ENCODE data around the gene NSMF.
A peak's percentile ranks its signal among the peaks of the same experiment; 100 is the strongest.
"Not testable (repeated sequence)": the region's sequence is repeated elsewhere in the genome, so short reads cannot be mapped to it uniquely, and the experiment has no call there.

The NSMF gene

DNA sequence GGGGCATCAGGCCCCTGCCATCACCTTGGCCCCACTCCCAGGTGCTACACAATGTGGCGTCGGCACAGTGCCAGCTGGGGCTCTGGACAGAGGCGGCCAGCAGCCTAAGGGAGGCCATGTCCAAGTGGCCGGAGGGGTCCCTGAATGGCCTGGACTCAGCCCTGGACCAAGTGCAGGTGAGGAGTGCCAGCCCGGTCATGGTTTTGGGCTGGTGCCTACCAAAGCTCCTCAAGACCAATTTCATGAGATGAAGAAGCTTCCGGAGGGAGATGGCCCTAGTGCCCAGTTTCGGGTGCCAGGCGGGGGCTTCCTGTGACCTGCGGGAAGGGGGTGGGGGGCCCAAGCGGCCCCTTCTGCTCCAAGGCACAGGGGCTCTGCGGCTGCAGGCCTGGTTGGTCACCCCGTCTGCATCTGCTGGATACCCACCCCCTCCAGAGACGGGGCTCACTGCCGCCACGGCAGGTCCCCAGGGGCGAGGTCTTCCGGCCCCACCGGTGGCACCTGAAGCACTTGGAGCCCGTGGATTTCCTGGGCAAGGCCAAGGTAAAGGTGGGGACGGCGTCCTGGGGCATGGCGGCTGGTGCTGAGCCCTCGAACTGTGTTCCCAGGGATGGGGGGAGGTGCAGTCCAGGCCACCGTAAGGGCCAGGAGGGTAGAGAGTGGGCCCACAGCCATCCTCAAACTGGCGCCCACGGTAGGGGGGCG lies 30.1 kb downstream of the NSMF start:
- DNase-seq: no peak

DNA sequence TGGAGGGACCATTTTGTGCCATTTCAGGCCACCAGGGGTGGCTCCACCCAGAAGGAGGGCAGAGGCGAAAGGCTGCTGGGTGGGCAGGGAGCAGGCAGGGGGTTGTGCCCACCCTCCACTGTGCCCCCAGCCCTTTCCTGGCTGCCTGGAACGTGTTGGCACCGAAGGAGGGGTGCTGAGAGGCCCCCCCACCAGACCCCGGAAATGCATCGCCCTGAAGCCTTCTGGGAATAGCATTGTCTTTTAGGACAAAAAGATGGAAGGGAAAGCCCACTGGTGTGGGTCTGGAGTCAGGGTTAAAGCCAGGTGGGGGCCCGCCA lies 30.9 kb downstream of the NSMF start:
- no peak for DNase-seq

DNA sequence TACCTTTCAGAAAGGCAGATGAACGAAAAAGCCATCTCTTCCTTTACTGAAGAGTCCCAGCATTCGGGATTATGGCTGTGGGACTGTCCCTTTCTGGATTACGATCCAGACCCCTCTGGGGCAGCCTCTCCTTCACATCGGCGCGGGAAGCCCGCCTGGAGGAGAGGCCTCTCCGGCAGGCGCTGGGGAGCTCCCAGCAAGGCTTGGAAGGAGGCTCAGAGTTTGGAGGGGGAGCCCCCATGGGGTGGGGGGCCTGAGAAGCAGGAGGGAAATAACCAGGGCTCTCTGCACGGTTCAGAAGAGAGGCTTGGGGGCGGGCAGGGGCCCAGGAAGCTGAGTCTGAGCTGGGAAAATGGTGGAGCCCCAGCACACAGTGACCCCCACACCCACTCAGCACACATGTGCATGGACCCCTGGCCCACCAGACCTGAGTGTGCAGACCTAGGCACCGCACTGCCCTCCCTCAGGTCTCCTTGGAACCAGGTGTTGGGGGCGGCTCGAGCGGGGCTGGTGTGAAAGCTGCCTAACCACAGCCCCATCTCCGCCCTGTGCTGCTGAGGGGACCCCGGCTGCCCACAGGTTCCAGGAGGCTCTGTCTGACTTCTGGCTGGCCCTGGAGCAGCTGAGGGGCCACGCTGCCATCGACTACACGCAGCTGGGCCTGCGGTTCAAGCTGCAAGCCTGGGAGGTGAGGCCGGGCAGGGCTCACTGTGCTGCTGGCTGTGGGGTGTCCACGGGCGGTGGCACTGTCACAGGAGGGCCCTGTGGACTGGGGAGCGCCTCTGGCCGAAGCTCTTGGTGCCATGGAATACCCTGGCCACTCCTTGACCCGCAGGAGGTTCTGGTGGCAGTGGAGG lies 31.5 kb downstream of the NSMF start:
- DNase-seq: no peak

DNA sequence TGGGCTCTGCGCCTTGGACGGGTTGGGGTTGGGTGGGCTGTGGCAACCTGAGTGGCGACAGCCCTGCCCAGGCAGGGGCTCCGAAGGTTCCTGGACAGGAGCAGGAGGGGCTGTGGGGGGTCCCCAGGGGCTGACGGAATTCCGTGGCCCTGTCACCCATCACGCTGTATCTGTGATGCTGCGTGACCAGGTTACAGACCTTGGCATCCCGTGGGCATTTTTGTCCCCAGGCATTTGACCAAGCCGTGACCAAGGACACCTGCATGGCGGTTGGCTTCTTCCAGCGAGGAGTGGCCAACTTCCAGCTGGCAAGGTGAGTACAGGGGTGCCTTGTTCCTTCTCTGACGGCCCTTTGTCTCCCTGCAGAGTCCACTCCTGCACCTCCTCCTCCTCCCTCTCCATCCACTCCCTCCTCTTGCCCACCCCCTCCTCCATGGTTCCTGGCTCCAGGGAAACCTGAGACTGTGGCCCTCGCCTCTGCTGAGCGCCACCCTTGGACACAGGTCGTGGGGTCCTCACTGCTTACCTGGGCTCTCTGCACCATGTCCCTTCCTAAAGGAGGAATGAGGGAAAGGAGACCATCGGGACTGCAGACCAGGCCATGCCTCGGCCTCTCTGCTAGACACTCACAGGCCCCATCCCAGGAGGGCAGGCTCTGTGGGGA lies 33.0 kb downstream of the NSMF start:
- no peak for DNase-seq

DNA sequence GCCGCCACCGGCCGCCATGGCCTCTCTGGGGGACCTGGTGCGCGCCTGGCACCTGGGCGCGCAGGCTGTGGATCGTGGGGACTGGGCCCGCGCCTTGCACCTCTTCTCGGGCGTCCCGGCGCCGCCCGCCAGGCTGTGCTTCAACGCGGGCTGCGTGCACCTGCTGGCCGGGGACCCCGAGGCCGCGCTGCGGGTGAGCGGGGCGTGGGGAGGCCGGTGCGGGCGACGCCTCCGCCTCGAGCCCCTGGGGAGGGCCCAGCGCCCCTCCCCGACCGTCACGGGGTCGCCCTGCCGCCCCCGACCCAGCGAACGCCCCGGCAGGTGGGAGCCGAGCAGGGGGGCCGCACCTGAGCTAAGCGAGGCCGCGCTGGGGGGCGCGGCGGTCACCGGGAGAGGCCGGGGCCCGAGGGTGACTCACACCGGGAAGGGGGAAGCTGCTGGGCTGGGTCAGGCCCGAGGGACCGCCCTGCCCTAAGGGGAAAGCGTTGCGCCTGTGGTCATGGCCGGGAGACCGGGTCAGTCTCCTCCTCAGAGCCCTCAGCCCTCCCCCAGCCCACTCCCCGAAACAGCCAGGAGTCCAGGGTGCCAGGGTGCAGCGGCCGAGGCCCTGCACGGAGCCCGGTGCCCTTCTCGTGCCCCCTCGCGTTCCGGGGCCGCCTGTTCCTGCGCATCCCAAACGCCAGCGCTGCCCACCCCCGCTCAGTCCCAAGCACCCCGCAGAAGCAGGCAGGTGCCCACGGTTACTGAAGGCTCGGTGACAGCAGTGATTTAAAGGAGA lies 35.4 kb downstream of the NSMF start:
- no peak for DNase-seq

DNA sequence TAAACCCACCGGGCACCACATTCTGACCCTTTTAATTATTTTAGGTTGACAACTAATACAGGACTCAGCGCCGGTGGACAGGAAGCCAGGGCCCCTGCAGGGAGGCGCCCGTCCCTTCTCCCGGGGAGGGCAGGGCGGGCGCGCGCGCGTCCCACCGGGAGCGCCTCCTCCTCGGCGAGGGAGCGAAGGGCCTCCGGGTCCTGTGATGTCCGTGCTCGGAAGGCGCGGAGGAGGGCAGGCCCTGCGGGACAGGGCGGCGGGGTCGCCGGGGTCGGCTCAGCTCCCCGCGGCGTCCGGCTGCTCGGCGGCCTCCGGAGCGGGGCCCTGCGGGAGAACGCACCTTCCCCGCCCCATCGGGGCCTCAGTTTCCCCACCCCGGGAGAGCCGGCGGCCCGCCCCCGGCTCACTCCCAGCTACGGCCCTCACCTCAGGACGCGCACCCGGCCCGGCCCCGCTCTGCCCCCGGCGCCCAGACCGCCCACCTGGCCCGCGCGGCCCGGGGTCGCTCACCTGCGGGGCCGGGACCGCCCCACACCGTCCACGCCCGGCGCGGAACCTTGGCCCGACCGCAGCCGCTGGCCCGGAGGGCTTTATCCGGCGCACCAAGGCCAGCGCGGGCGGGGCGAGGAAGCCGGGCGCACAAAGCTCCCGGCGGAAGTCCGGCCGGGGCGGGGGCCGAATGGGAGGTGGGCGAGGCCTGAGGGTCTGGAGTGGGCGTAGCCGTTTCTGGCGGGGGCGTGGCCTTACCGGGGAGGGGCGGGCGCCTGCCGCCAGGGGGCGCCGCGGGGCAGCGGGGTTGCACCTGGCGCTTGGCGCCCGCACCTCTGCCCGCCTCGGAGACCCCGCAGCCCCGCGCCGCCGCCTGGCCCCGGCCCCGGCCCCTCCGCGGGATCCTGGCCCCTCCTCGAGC lies 36.3 kb downstream of the NSMF start, which contains the start of the genes EXD3 and NOXA1:
TSS of gene EXD3 (minus strand) at position 559 of the 910 bp plus-strand sequence. CDS start 27,805 bp downstream, outside the sequence.
TSS of gene NOXA1 (plus strand) at position 790 of the 910 bp plus-strand sequence. CDS start 137 bp downstream, outside the sequence.
- DNase-seq: peak; percentile 93

DNA sequence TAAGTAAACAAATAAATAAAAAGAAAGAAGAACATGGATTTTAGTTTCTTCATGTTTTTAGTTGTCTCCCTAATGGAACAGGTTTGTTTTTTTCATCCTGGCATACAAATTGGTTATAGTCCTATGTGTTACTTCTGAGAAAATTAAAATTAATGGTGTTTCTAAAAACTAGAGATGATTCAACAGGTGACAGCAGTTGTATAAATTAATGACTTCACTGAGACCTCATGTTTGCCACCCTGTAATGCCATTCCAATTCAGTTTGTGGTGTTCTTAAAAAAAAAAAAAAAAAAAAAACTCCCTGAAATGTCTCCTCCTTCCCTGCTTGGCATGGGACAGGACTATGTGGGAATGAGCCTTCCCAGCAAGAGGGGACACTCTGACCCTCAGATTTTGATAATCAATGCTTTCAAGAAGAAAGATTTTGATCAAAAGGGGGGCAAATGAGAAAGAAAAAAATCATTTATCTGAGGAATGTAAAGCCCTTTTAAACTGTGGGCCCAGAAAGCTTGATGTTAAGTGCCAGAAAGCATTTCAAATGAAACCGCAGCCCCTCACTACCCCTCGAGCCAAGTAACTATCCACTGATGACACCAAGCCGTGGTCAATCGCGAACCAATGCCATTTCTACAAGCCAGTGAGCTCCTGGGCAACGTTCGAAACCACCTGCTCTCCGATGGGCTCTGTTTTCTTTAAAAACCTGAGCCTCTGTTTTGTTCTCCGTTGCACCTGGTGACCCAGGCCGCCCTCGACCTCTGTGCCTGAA lies 37.1 kb downstream of the NSMF start:
- no peak for DNase-seq

DNA sequence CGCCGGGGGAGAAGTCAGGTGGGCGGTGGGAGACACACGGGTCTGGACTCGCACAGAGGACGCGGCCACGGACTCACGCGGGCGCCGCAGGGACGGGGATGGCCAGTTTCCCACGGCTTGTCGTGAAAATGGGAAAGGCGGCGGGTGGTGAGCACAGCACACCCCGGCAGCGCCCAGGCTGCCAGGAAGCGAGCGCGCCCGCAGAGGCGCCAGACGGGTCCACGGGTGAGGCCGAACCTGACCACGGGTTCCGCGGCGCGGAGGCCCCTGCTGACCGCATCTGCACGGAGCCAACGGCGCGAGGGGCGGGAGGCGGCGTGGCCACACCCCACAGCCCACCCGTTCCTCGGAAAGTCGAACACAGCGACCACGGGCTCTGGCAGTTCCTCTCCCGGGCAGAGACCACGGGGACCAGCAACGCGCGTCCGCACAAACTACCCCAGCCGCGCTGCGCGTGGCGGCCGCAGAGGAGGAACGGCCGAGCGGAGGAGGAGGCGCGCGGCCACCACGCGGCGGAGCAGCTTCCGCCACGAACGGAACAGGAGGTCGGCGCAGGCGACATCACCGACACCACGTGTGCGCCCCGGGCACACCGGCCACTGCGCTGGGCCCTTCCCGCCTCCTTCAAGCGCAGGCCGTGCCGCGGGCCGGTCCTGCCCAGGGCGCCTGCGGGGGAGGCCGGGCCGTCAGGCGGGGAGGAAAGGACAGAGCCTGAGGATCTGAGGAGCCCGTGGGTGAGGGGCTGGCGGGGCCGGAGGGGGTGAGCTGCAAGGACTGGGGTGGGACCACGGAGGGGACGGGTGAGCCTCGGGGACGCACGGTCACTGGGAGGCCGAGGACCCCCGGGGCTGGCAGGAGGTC lies 41.7 kb downstream of the NSMF start:
- DNase-seq: no peak

DNA sequence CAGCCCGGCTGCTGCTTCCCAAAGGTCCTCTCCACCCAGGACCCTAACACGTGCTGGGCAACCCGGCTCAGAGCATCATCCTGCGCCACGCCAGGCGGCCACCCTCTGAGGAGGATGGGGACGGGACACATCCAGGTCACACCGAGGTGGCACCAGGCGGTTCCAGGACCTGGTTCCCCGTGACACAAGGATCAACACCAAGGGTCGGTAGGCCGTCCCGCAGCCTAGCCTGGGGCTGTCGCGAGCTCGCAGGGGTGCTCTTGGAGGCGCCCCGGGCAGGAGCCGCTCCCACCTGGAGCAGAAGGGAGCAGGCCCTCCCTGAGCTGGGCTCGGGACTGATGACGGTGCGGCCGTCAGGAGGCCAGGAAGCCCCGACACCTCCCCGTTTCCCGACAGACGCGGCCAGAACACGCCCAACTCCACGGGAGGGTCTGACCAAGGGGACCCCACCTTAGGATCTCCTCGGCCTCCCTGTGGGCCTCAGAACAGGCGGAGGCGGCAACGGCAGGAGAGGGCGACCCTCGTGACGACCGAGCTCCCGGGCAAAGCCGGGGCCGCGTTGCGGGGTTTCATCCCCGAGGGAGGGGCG lies 42.5 kb downstream of the NSMF start:
- no peak for DNase-seq

DNA sequence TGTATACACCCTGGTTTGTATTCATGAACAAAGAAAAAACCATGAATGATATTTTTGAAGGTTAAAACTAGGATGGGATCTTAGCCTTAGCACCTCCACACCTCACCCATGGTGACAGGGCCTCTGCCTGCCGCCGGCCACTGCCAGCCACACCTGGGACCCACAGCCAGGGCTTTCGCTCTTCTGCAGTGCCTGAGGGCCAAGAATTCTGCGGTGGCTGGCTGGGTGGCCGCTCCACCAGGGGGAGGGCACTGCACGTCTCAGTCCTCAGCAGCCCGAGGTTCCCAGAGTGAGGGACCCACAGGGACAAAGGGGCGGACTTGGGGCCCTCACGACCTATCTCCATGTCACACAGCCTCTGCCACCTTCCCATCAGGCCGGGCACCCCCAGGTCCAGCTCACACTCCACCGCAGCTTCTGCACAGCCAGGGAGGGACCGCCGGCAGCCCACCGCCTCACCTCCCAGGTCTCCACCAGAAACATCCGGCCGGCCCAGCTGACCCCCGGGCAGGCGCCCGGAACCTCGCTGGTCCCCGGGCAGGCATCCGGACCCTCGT lies 43.0 kb downstream of the NSMF start:
- no peak for DNase-seq

DNA sequence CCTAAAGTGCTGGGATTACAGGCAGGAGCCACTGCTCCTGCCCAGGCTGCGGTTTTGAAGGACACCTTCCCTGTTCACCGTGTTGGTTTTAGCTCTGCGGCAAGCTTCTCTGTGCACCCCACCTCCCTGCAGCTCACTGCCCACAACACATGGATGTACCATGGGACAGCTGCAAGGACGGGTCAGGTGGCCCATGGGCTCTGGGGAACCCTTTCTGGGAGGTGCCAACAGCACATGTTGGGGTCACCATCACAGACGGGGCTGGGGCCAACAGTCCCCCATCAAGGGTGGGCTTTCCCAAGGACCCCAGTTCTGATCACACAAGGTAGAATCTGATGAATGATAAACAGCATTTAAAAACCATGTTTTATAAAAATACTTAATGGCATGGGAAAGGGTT lies 43.7 kb downstream of the NSMF start:
- no peak for DNase-seq

DNA sequence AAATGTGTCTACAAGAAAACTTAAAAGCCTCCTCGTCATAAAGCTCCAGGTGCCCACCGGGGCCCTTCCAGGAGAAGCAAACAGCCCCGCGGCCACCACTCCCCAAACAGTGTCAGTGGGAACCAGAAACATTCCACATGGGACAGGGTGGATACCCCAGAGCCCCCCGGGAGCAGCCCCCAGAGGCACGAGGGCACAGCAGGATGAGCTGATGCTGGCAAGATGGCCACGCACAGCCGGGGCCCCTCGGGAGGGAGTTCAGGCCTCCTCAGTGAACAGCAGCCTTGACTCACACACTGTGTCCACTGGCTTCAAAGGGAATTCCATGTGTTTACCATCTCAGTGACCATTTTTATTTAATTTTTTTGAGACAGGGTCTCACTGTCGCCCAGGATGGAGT lies 46.7 kb downstream of the NSMF start:
- no peak for DNase-seq

DNA sequence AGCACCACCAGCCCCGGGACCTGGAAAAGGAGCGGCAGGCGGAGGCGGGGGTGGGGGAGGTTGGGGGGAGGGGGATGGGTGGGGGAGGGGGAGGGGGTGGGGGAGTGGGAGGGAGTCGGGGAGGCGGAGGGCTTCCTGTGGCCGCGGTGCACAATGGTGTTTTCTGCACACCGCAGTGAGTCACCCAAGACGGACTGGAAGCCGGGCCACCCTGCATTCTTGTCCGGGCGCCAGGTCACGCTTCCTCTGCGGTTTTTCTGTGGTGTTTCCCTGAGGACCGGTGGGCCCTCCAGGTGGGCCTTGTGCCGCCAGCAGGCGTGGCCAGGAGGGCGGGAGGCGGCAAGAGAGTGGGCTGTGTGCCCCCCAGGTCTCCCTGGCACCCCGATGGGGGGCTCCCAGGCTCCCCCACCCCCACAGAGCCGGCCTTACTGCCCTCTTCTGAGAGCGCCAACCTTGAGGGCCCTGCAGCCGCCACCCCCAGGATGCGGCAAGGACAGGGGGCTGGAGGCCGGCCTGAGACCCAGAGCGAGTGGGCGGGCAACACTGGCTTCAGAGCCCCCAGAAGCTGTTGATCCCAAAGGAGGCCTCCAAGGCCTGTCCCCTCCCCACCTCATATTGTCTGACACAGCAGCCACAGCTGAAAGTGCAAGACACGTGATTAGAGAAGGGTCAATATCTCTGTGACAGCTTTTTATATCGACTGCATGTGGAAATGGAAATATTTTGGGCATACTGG lies 47.3 kb downstream of the NSMF start:
- DNase-seq: peak; percentile 40

DNA sequence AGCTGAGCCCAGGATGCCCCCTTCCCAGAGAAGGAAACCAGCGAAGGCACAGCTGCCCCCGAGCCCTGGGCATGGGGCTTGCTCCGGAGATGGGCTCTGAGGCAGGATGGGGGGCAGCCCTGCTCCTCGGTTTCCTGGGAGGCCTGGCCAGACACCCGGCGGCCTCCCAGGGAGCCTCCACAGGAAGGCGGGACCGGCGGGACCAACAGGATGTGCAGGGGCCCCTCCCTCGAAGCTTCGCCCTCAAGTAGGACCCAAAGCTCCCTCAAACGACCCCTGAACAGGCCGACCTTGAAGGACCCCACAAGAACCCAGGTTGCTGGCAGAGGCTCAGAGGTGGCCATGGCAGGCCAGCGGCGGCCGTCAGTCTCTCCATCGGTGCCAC lies 47.9 kb downstream of the NSMF start:
- DNase-seq: no peak

DNA sequence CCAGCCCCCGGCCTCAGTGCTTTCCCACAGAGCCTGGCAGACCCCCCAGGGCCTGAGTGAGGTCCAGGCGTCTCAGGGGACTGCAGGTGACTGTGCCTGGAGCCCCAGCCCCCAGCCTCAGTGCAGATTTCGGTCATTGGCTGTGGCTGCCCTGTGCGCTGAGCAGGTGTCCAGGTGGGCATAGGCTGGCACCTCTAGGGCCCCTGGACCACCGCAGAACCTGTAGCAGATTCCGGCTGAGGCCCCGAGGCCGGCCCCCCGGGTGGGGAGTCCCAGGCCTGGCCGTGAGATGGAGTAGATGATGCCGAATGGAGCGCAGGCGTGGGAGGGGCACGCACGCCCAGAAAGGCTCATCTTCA lies 48.3 kb downstream of the NSMF start:
- no peak for DNase-seq

DNA sequence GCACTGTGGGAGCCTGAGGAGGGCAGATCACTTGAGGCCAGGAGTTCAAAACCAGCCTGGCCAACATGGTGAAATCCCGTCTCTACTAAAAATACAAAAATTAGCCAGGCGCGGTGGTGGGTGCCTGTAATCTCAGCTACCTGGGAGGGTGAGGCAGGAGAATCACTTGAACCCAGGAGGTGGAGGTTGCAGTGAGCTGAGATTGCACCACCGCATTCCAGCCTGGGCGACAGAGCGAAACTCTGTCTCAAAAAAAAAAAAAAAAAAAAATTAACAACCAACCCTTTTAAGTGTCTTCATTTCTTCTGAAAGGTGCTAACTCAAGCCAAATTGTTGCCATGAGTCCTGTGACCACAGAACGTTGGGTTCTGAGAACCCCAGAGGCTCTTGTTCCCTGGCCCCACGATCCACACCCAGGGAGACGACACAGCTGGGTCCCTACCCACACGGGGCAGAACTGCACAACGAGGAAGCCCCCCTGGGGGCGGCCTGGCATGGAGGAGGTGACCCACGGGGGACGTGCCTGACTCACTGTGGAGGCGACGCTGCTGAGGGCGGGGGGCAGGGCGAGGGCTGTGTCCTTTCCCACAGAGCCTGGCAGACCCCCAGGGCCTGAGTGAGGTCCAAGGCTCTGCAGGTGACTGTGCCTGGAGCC lies 48.8 kb downstream of the NSMF start:
- not testable (repeated sequence) for DNase-seq

DNA sequence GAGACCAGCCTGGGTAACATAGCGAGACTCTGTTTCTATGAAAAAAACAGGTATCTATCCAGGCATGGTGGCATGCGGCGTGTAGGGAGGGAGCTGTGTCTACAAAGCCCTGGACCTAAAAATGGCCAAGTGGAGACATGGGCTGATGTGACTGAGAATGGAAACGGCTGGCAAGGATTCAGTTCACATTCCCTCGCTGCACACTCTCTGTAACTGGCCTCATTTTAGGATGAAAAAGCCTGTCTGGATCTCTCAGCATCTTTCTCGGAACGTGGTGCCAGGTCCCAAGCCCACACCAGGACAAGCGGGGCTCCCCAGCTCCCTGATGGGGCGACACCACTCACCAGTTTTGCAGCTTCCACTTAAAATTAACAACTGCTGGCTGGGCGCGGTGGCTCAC lies 49.6 kb downstream of the NSMF start:
- DNase-seq: no peak

Measured in activated naive CD4-positive, alpha-beta T cell treated with Interleukin-2 at 50 U/mL for 16 hours (primary cell).